Adrenal gland (tissue), 12 donors: ENCODE data around the gene ATF7. TPM values are rescaled to one million over a fixed set of nuclear protein-coding genes. Genes with fewer than 3 reads are reported as not detected.

Experiments used
- DNase-seq, 7 donors: peaks; one replicate each; pipeline ENCODE4 v3.0.0-alpha.2; 2019 to 2020
- H3K27ac ChIP-seq, 5 donors: fragments of 200-600 bp; sonication (generic) in 4 of 5; 1 replicate in 3 of 5; 2 replicates in 2 of 5; pipeline versions ENCODE4 v1.5.1 to v1.8.0; 2016 to 2020; ENCODE audit warnings: mild to moderate bottlenecking in 1 of 5
- H3K27me3 ChIP-seq: fragments of 200-600 bp; 2 replicates; pipeline ENCODE4 v1.8.0; 2021
- H3K36me3 ChIP-seq, 2 donors: fragments of 200-600 bp; replicated peaks in 1 of 2; 1 replicate in 1 of 2; 2 replicates in 1 of 2; pipeline versions ENCODE4 v1.5.1 to v1.8.0; 2018 to 2022
- H3K4me1 ChIP-seq, 2 donors: fragments of 200-600 bp; replicated peaks in 1 of 2; 1 replicate in 1 of 2; 2 replicates in 1 of 2; pipeline versions ENCODE4 v1.5.1 to v1.8.0; 2018 to 2021
- H3K4me3 ChIP-seq, 4 donors: fragments of 200-600 bp; sonication (generic) in 3 of 4; one replicate each; pipeline ENCODE4 v1.5.1; 2016 to 2018
- H3K9me3 ChIP-seq, 3 donors: fragments of 200-600 bp; sonication (generic) in 1 of 3; replicated peaks in 1 of 3; 1 replicate in 2 of 3; 2 replicates in 1 of 3; pipeline versions ENCODE4 v1.5.1 to v1.8.0; 2016 to 2021
- CTCF ChIP-seq, 6 experiments: fragments of 450-650 bp in 4 of 6; fragments of 200-600 bp in 2 of 6; sonication (generic) in 1 of 6; IDR thresholded peaks; 1 replicate in 5 of 6; 2 replicates in 1 of 6; pipeline versions ENCODE4 v1.5.1 to v1.8.0; 2016 to 2021; ENCODE audit warnings: antibody characterized with exemption in 6 of 6, mild to moderate bottlenecking in 2 of 6, moderate library complexity in 1 of 6
- POLR2A ChIP-seq, 2 donors: fragments of 450-650 bp; IDR thresholded peaks; one replicate each; pipeline ENCODE4 v1.6.1; 2017; ENCODE audit warnings: antibody characterized with exemption in 2 of 2, mild to moderate bottlenecking in 2 of 2, moderate library complexity in 1 of 2
- WGBS, 4 donors: extraction: QIAGEN DNeasy Blood & Tissue Kit in 2 of 4; methylation state at CpG; one replicate each; pipeline versions ENCODE4 v1.1.5 to v1.1.7; 2013 to 2017; 5-methylcytosine and 5-hydroxymethylcytosine counted together
- intact Hi-C, 2 donors: fragments of 100-400 bp; cut with DNase I; formaldehyde crosslinking; loops; one replicate each; pipeline versions ENCODE4 v1.14.1 to v1.15.0; 2022 to 2023
- polyA plus RNA-seq, 3 donors: library from polyadenylated mRNA; stranded (reverse); fragments of 200-250 nt in 2 of 3; fragments of 350-450 nt in 1 of 3; fragmentation: Illumina TruSeq in 1 of 3; extraction: RNeasy Lipid Tissue Mini Kit (QIAGEN cat#74804) in 1 of 3; gene quantifications; one replicate each; pipeline ENCODE4 v1.2.3, GENCODE V29; 2013 to 2014
- total RNA-seq, 9 donors: library from RNA; depleted of rRNA in 4 of 9; stranded (reverse); fragments of >200 nt in 4 of 9; fragments of 120-200 nt in 1 of 9; fragmentation: NEBNext Ultra II Directional in 1 of 9; extraction: Animal tissue kit (Norgen Biotek cat#: 25700) in 1 of 9; gene quantifications; one replicate each; pipeline versions ENCODE4 v1.1.0 to v1.2.4, GENCODE V29; 2013 to 2023
- donor health status: healthy with polysubstance abuse.
- donor health status: Bipolar disorder and iron deficiency.
- donor health status: DM: yes; HTN: yes; CAD: no.
- donor health status: DM: no; HTN: no; CAD: no.
- donor health status: DM: no; HTN: no; CAD: no.
- donor health status: DM: yes; HTN: yes; CAD: no.

Gene ATF7
- total and polyA plus RNA-seq, 12 donors, result 12.1 to 41.7 (median 27.5) TPM

- Histone ChIP-seq H3K4me3 (peak within 1 kb of the TSS in 3 of 4 donors; percentile 53 to 74 (median 57)), H3K27me3 (no peaks in the 10 kb centered on the region), H3K9me3 (no peaks in the 10 kb centered on the region), H3K4me1 (peaks cover 29 to 48% of the 10 kb centered on the region in 2 donors), H3K36me3 (peaks cover 0 to 17% of the 10 kb centered on the region in 2 donors), H3K27ac (peak within 1 kb of the TSS; percentile 92 to 100 (median 99))
- TF ChIP-seq CTCF (IDR thresholded peaks at IDR 0.05), result peak in 2 of 6 experiments; percentile 3 to 8
- peak; percentile 48 to 71 for TF ChIP-seq POLR2A (IDR thresholded peaks at IDR 0.05)
- WGBS, 4 donors, result 0 to 2% (median 0%) methylated on average over 35 to 74 of the region's 74 CpGs
- DNase-seq, result peak; percentile 96 to 100 (median 99)
- intact Hi-C loops, result loop anchor here (5.0 to 10.0 kb wide), 2 partner anchors 49 to 176 kb away; partner anchors contain the start of genes AAAS (in 1 of the 2) and PCBP2 (in 1 of the 2)
These were observed 125.2 kb downstream of the ATF7 start, which contains the start of gene TARBP2 for GRCh38 chr12:53500776-53501614. Gene TARBP2, plus strand, starts transcription at chr12:53501283. Its CDS starts 126 bp downstream, at chr12:53501409.

GRCh38 chr12:53500142-53500775 lies 125.9 kb downstream of the ATF7 start:
- H3K36me3 ChIP-seq, result peaks cover 0 to 9% of the 10 kb centered on the region in 2 donors
- 0 to 3% (median 1%) methylated on average over 9 to 17 of the region's 17 CpGs for WGBS, 4 donors
- TF ChIP-seq POLR2A (IDR thresholded peaks at IDR 0.05), result peak; percentile 97
- TF ChIP-seq CTCF (IDR thresholded peaks at IDR 0.05), result no peak
- H3K4me3 ChIP-seq, result peak overlapping the region in 3 of 4 donors; percentile 27 to 57 (median 50)
- intact Hi-C loops, result loop anchor here (5.0 to 10.0 kb wide), 2 partner anchors 48 to 175 kb away; partner anchors contain the start of genes AAAS (in 1 of the 2) and PCBP2 (in 1 of the 2)
- H3K27me3 ChIP-seq, result no peaks in the 10 kb centered on the region
- H3K9me3 ChIP-seq, result no peaks in the 10 kb centered on the region
- peak overlapping the region; percentile 92 to 100 (median 99) for H3K27ac ChIP-seq
- peak in 6 of 7 donors; percentile 81 to 90 (median 86) for DNase-seq
- peaks cover 24 to 41% of the 10 kb centered on the region in 2 donors for H3K4me1 ChIP-seq

- peak; percentile 70 to 83 (median 73) for DNase-seq
- 0 to 2% (median 1%) methylated on average over 16 to 51 of the region's 51 CpGs for WGBS, 4 donors
- peak in 1 of 6 experiments; percentile 3 for TF ChIP-seq CTCF (IDR thresholded peaks at IDR 0.05)
- no peak for TF ChIP-seq POLR2A (IDR thresholded peaks at IDR 0.05)
- peaks cover 0 to 2% of the 10 kb centered on the region in 2 donors for H3K36me3 ChIP-seq
- H3K27ac ChIP-seq, result peak within 1 kb of the TSS; percentile 92 to 100 (median 99)
- intact Hi-C loops, result loop anchor here (5.0 to 10.0 kb wide), 2 partner anchors 47 to 175 kb away; partner anchors contain the start of genes AAAS (in 1 of the 2) and PCBP2 (in 1 of the 2)
- no peaks in the 10 kb centered on the region for H3K27me3 ChIP-seq
- H3K4me1 ChIP-seq, result peaks cover 22 to 36% of the 10 kb centered on the region in 2 donors
- H3K9me3 ChIP-seq, result no peaks in the 10 kb centered on the region
- peak within 1 kb of the TSS in 3 of 4 donors; percentile 46 to 57 (median 50) for H3K4me3 ChIP-seq
These were observed 126.7 kb downstream of the ATF7 start, which contains the start of gene MAP3K12 for GRCh38 chr12:53499266-53500141. Gene MAP3K12, minus strand, starts transcription at chr12:53499458. Its CDS starts 12,067 bp downstream, at chr12:53487391.
